Adipocyte (in vitro differentiated cells): ENCODE measurements around the gene TNS3.
A peak's percentile ranks its signal among the peaks of the same experiment; 100 is the strongest.

Experiments
- DNase-seq: peaks from one replicate; pipeline ENCODE4 v3.0.0-alpha.2; 2015; ENCODE audit warnings: low read depth
- H3K27me3 ChIP-seq: replicated peaks from 2 replicates; pipeline ENCODE4 v1.7.0; 2013; ENCODE audit warnings: mild to moderate bottlenecking, low read length, moderate library complexity; ENCODE audit not compliant: control insufficient read depth, insufficient read depth
- H3K36me3 ChIP-seq: 2 replicates; pipeline ENCODE4 v1.7.0; 2013; ENCODE audit warnings: low read length, mild to moderate bottlenecking, moderate library complexity; ENCODE audit not compliant: control insufficient read depth, insufficient read depth, severe bottlenecking
- H3K4me1 ChIP-seq: 2 replicates; pipeline ENCODE4 v1.7.0; 2013; ENCODE audit warnings: mild to moderate bottlenecking, low read length, moderate library complexity; ENCODE audit not compliant: control insufficient read depth, insufficient read depth
- H3K4me3 ChIP-seq: 2 replicates; pipeline ENCODE4 v1.7.0; 2013; ENCODE audit warnings: mild to moderate bottlenecking, low read length, moderate library complexity
- H3K9ac ChIP-seq: 2 replicates; pipeline ENCODE4 v1.7.0; 2013; ENCODE audit warnings: mild to moderate bottlenecking, low read length, moderate library complexity
- H3K9me3 ChIP-seq: 2 replicates; pipeline ENCODE4 v1.7.0; 2013; ENCODE audit warnings: mild to moderate bottlenecking, low read length, moderate library complexity; ENCODE audit not compliant: control insufficient read depth

TNS3 gene

GRCh38 chr7:47513741-47514241 is 68.1 kb downstream of the TNS3 start:
- peak; percentile 85 for DNase-seq
- Histone ChIP-seq H3K27me3 (no peaks in the 10 kb centered on the region), H3K4me1 (peaks cover 39% of the 10 kb centered on the region), H3K9ac (peak overlapping the region; percentile 63), H3K36me3 (no peaks in the 10 kb centered on the region), H3K4me3 (no peak overlapping the region), H3K9me3 (peaks cover 1% of the 10 kb centered on the region)

GRCh38 chr7:47512481-47513176 is 69.3 kb downstream of the TNS3 start:
- Histone ChIP-seq H3K27me3 (no peaks in the 10 kb centered on the region), H3K9ac (no peak overlapping the region), H3K9me3 (peaks cover 7% of the 10 kb centered on the region), H3K36me3 (no peaks in the 10 kb centered on the region), H3K4me1 (peaks cover 37% of the 10 kb centered on the region), H3K4me3 (no peak overlapping the region)
- no peak for DNase-seq

GRCh38 chr7:47511699-47512370 is 70.1 kb downstream of the TNS3 start:
- no peaks in the 10 kb centered on the region for H3K36me3 ChIP-seq
- peaks cover 43% of the 10 kb centered on the region for H3K4me1 ChIP-seq
- H3K27me3 ChIP-seq = no peaks in the 10 kb centered on the region
- H3K9me3 ChIP-seq = peaks cover 7% of the 10 kb centered on the region
- H3K9ac ChIP-seq = no peak overlapping the region
- no peak for DNase-seq
- H3K4me3 ChIP-seq = no peak overlapping the region

GRCh38 chr7:47510786-47511185 is 71.1 kb downstream of the TNS3 start:
- peaks cover 51% of the 10 kb centered on the region for H3K4me1 ChIP-seq
- no peaks in the 10 kb centered on the region for H3K27me3 ChIP-seq
- no peak overlapping the region for H3K9ac ChIP-seq

GRCh38 chr7:47510192-47510591 is 71.7 kb downstream of the TNS3 start:
- H3K4me3 ChIP-seq = no peak overlapping the region
- H3K27me3 ChIP-seq = no peaks in the 10 kb centered on the region
- H3K9me3 ChIP-seq = peaks cover 7% of the 10 kb centered on the region
- no peak for DNase-seq
- peaks cover 51% of the 10 kb centered on the region for H3K4me1 ChIP-seq
- H3K36me3 ChIP-seq = peaks cover 4% of the 10 kb centered on the region
- no peak overlapping the region for H3K9ac ChIP-seq

More at GRCh38 chr7:47510786-47511185, 71.1 kb downstream of the TNS3 start:
- Histone ChIP-seq H3K4me3 (no peak overlapping the region), H3K36me3 (peaks cover under 1% of the 10 kb centered on the region), H3K9me3 (peaks cover 7% of the 10 kb centered on the region)
- no peak for DNase-seq

- no peak for DNase-seq
- H3K4me3 ChIP-seq = no peak overlapping the region
- H3K4me1 ChIP-seq = peaks cover 48% of the 10 kb centered on the region
- H3K9me3 ChIP-seq = peaks cover 7% of the 10 kb centered on the region
- no peaks in the 10 kb centered on the region for H3K27me3 ChIP-seq
- H3K36me3 ChIP-seq = peaks cover 4% of the 10 kb centered on the region
- H3K9ac ChIP-seq = no peak overlapping the region
Observed at GRCh38 chr7:47509571-47509970, 72.3 kb downstream of the TNS3 start.

- no peak overlapping the region for H3K9ac ChIP-seq
- peaks cover 41% of the 10 kb centered on the region for H3K4me1 ChIP-seq
- no peak for DNase-seq
- H3K27me3 ChIP-seq = no peaks in the 10 kb centered on the region
- H3K9me3 ChIP-seq = peaks cover 7% of the 10 kb centered on the region
- peaks cover 8% of the 10 kb centered on the region for H3K36me3 ChIP-seq
- H3K4me3 ChIP-seq = no peak overlapping the region
Observed at GRCh38 chr7:47508389-47509380, 73.2 kb downstream of the TNS3 start.

GRCh38 chr7:47507522-47507921 is 74.4 kb downstream of the TNS3 start:
- H3K9ac ChIP-seq = no peak overlapping the region
- H3K9me3 ChIP-seq = peaks cover 7% of the 10 kb centered on the region
- peaks cover 8% of the 10 kb centered on the region for H3K36me3 ChIP-seq
- peaks cover 40% of the 10 kb centered on the region for H3K4me1 ChIP-seq
- no peak for DNase-seq
- H3K27me3 ChIP-seq = no peaks in the 10 kb centered on the region
- H3K4me3 ChIP-seq = no peak overlapping the region

- Histone ChIP-seq H3K27me3 (no peaks in the 10 kb centered on the region), H3K4me1 (peaks cover 35% of the 10 kb centered on the region), H3K9ac (no peak overlapping the region), H3K4me3 (no peak overlapping the region), H3K9me3 (peaks cover 7% of the 10 kb centered on the region), H3K36me3 (peaks cover 8% of the 10 kb centered on the region)
- peak; percentile 51 for DNase-seq
Observed at GRCh38 chr7:47506382-47507339, 75.2 kb downstream of the TNS3 start.

- peaks cover 8% of the 10 kb centered on the region for H3K36me3 ChIP-seq
- H3K27me3 ChIP-seq = no peaks in the 10 kb centered on the region
- peaks cover 7% of the 10 kb centered on the region for H3K9me3 ChIP-seq
- no peak overlapping the region for H3K9ac ChIP-seq
- DNase-seq = no peak
- no peak overlapping the region for H3K4me3 ChIP-seq
- H3K4me1 ChIP-seq = peaks cover 40% of the 10 kb centered on the region
Observed at GRCh38 chr7:47505312-47506007, 76.5 kb downstream of the TNS3 start.
